ENCODE measurements around the gene GUCY1A1. TPM values are rescaled to one million over a fixed set of nuclear protein-coding genes. Genes with fewer than 3 reads are reported as not detected.

Gene GUCY1A1, protein sequence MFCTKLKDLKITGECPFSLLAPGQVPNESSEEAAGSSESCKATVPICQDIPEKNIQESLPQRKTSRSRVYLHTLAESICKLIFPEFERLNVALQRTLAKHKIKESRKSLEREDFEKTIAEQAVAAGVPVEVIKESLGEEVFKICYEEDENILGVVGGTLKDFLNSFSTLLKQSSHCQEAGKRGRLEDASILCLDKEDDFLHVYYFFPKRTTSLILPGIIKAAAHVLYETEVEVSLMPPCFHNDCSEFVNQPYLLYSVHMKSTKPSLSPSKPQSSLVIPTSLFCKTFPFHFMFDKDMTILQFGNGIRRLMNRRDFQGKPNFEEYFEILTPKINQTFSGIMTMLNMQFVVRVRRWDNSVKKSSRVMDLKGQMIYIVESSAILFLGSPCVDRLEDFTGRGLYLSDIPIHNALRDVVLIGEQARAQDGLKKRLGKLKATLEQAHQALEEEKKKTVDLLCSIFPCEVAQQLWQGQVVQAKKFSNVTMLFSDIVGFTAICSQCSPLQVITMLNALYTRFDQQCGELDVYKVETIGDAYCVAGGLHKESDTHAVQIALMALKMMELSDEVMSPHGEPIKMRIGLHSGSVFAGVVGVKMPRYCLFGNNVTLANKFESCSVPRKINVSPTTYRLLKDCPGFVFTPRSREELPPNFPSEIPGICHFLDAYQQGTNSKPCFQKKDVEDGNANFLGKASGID
- not detected in 2 replicates for total RNA-seq (2014; rRNA removed; shearing (Covaris generic))

GRCh38 chr4:155666344-155667221 is at the start of gene GUCY1A1:
GUCY1A1 (plus strand) TSS chr4:155666848; CDS start chr4:155696868, 30,020 bp downstream.
- Histone ChIP-seq H3K36me3 (no peaks in the 10 kb centered on the region), H3K27me3 (replicated peaks) (peaks cover 58% of the 10 kb centered on the region), H3K9me3 (replicated peaks) (no peaks in the 10 kb centered on the region), H3K27ac (no peak within 1 kb of the TSS), H3K4me3 (peak within 1 kb of the TSS; percentile 34), H3K4me1 (replicated peaks) (peaks cover 15% of the 10 kb centered on the region)
- DNase-seq (ENCODE audit: low read depth in 1 of 2, low spot score in 2 of 2), result no peak

DNA sequence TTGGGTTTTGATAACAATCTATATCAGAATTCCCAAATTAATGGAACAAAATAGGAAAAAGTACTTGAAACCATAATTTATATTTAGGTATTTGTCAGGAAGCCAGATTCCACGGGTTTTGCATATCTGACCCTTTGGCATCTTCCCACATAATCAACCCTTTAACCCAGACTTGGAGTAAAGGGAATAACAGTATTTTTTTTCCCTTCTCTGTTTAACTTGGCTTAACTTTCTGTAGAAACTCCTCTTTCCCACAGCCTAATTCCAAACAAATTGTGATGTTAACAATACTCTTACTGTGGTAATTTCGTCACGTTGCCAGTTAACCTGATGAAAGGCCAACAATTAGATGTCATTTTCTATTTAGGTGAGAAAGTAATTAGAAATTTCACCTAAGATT is 49.4 kb upstream of the GUCY1A1 start:
- no peaks in the 10 kb centered on the region for H3K4me1 ChIP-seq (replicated peaks)
- no peak overlapping the region for H3K4me3 ChIP-seq
- no peaks in the 10 kb centered on the region for H3K9me3 ChIP-seq (replicated peaks)
- no peaks in the 10 kb centered on the region for H3K27me3 ChIP-seq (replicated peaks)
- H3K36me3 ChIP-seq, result no peaks in the 10 kb centered on the region
- no peak overlapping the region for H3K27ac ChIP-seq
- DNase-seq (ENCODE audit: low read depth in 1 of 2, low spot score in 2 of 2), result no peak

- Histone ChIP-seq H3K4me1 (replicated peaks) (no peaks in the 10 kb centered on the region), H3K36me3 (no peaks in the 10 kb centered on the region), H3K4me3 (no peak overlapping the region), H3K27me3 (replicated peaks) (no peaks in the 10 kb centered on the region), H3K27ac (no peak overlapping the region), H3K9me3 (replicated peaks) (no peaks in the 10 kb centered on the region)
- DNase-seq (ENCODE audit: low read depth in 1 of 2, low spot score in 2 of 2), result no peak
These were observed 48.3 kb upstream of the GUCY1A1 start for GRCh38 chr4:155618183-155618838.

DNA sequence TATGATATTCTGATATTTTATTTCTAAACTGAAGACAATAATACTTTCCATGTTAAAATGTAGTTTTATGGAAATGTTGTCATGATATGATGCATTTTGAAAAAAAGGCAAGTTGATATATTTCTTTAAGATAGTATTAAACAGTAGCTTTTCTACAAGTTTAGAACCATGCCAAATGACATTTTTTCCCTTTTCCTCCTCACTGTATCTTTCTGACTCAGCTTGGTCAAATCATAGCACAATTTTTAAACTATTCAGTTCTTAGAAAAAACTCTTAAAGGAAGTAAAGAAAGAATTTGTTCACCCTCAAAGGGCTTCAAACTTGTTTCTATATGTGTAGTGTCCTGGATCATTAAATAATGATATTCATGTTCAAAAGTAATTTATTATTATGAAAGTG is 46.0 kb upstream of the GUCY1A1 start:
- Histone ChIP-seq H3K27ac (no peak overlapping the region), H3K36me3 (no peaks in the 10 kb centered on the region), H3K4me3 (no peak overlapping the region), H3K27me3 (replicated peaks) (no peaks in the 10 kb centered on the region), H3K9me3 (replicated peaks) (no peaks in the 10 kb centered on the region), H3K4me1 (replicated peaks) (no peaks in the 10 kb centered on the region)
- DNase-seq (ENCODE audit: low read depth in 1 of 2, low spot score in 2 of 2), result no peak

DNA sequence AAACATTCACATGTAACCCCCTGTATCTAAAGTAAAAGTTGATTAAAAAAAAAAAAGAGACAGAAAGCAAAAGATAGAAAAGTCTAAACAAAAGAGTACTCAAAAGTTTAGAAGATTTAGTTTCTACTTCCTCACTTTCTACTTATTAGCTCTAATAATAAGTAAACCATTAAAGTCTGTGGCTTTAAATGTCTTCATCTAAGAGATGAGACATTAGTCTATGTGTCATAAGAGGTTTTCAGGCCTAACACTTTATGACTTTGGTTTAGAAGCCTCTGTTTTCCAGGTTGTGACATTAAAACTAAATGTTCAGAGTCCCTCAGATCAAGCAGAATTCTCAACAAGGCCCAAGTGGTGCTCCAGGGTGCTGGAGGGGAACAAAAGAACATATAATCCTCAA is 42.2 kb upstream of the GUCY1A1 start:
- Histone ChIP-seq H3K36me3 (no peaks in the 10 kb centered on the region), H3K27ac (no peak overlapping the region), H3K27me3 (replicated peaks) (no peaks in the 10 kb centered on the region), H3K4me3 (no peak overlapping the region), H3K9me3 (replicated peaks) (no peaks in the 10 kb centered on the region), H3K4me1 (replicated peaks) (peaks cover 10% of the 10 kb centered on the region)
- no peak for DNase-seq (ENCODE audit: low read depth in 1 of 2, low spot score in 2 of 2)

GRCh38 chr4:155626561-155626960 is 40.1 kb upstream of the GUCY1A1 start:
- Histone ChIP-seq H3K36me3 (no peaks in the 10 kb centered on the region), H3K9me3 (replicated peaks) (no peaks in the 10 kb centered on the region), H3K4me1 (replicated peaks) (peaks cover 21% of the 10 kb centered on the region), H3K4me3 (no peak overlapping the region), H3K27me3 (replicated peaks) (no peaks in the 10 kb centered on the region), H3K27ac (no peak overlapping the region)
- no peak for DNase-seq (ENCODE audit: low read depth in 1 of 2, low spot score in 2 of 2)

DNA sequence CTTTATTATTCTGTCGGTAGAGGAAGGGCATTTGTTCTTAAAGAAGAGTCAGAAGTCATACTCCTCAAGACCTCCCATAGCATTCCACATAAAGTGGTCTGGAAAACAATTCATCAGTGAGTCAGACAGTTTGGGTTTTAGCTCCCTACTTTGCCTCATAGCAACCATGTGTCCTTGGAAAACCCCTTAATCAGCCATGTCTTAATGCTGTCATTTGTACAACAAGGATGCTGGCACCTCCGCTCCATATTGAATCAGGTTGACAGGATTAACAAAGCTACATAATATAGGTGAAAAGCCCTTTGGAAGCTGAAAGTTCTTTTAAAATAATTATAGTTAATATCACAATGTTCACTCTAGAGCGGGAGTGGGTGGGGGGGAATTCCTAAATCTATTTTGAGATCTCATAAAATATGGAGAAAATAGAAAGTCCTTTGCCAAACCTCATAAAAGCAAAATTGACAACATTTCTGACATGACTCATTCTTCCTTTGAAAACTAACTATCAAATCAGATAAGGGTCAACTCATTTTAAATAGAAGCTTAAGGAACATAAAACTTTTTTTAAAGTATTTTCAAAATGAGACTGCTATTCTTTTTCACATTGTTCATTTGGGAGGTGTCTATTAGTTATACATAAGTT is 37.3 kb upstream of the GUCY1A1 start:
- no peaks in the 10 kb centered on the region for H3K9me3 ChIP-seq (replicated peaks)
- H3K4me1 ChIP-seq (replicated peaks), result peaks cover 21% of the 10 kb centered on the region
- H3K27me3 ChIP-seq (replicated peaks), result no peaks in the 10 kb centered on the region
- H3K4me3 ChIP-seq, result peak overlapping the region; percentile 10
- H3K27ac ChIP-seq, result peak overlapping the region; percentile 85
- no peaks in the 10 kb centered on the region for H3K36me3 ChIP-seq
- DNase-seq (ENCODE audit: low read depth in 1 of 2, low spot score in 2 of 2), result peak; percentile 57 to 86

GRCh38 chr4:155629956-155630355 is 36.7 kb upstream of the GUCY1A1 start:
- peak overlapping the region; percentile 85 for H3K27ac ChIP-seq

GRCh38 chr4:155632310-155632840 is 34.3 kb upstream of the GUCY1A1 start:
- no peak for DNase-seq (ENCODE audit: low read depth in 1 of 2, low spot score in 2 of 2)
- H3K4me3 ChIP-seq, result no peak overlapping the region
- no peaks in the 10 kb centered on the region for H3K36me3 ChIP-seq
- H3K4me1 ChIP-seq (replicated peaks), result peaks cover 21% of the 10 kb centered on the region
- no peaks in the 10 kb centered on the region for H3K9me3 ChIP-seq (replicated peaks)
- H3K27me3 ChIP-seq (replicated peaks), result no peaks in the 10 kb centered on the region
- no peak overlapping the region for H3K27ac ChIP-seq

More at GRCh38 chr4:155629956-155630355, 36.7 kb upstream of the GUCY1A1 start:
- no peaks in the 10 kb centered on the region for H3K27me3 ChIP-seq (replicated peaks)
- H3K9me3 ChIP-seq (replicated peaks), result no peaks in the 10 kb centered on the region
- peaks cover 21% of the 10 kb centered on the region for H3K4me1 ChIP-seq (replicated peaks)
- H3K36me3 ChIP-seq, result no peaks in the 10 kb centered on the region
- H3K4me3 ChIP-seq, result no peak overlapping the region
- DNase-seq (ENCODE audit: low read depth in 1 of 2, low spot score in 2 of 2), result peak in 1 of 2 experiments; percentile 62

- Histone ChIP-seq H3K27me3 (replicated peaks) (no peaks in the 10 kb centered on the region), H3K4me3 (no peak overlapping the region), H3K27ac (no peak overlapping the region), H3K36me3 (no peaks in the 10 kb centered on the region), H3K9me3 (replicated peaks) (no peaks in the 10 kb centered on the region), H3K4me1 (replicated peaks) (peaks cover 19% of the 10 kb centered on the region)
- no peak for DNase-seq (ENCODE audit: low read depth in 1 of 2, low spot score in 2 of 2)
These were observed 28.3 kb upstream of the GUCY1A1 start for GRCh38 chr4:155638195-155638965.

DNA sequence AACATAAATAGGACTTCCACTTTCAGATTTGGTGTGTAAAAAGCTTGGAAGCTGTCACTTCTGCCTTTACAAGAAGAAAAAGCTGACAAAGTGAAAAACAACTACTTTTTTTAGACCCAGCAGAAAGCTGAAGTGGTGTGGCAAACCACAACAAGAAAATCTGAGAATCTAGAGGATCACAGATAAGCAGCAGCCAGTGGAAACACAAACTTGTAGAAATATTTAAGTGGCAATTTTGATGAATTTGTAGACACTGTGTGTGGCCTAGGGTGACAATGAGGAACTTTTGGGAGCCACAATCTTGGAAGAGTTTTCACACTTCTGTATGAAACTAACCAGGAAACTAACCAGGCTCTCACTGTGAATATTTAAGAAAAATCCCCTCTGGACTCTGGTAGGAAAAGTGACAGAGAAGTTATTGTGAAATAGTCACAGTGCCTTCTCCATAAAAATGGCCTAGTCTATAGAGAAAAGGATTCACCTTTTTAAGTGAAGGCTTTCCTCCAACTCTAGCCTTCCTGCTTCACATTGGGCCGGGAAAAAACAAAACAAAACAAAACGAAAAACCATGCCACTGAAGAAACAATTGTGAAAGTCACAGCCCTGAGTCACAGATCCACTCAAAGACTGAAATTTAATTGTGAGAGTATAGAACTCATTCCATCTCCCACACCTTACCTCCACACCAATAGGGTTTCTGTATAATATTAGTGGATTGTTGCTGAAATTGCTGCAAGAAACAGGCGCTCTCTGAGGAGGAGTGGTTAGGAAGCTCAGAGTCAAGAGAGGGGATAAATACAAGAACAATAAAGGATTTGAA is 26.7 kb upstream of the GUCY1A1 start:
- Histone ChIP-seq H3K9me3 (replicated peaks) (no peaks in the 10 kb centered on the region), H3K36me3 (no peaks in the 10 kb centered on the region), H3K4me1 (replicated peaks) (peaks cover 19% of the 10 kb centered on the region), H3K27me3 (replicated peaks) (no peaks in the 10 kb centered on the region), H3K4me3 (no peak overlapping the region), H3K27ac (peak overlapping the region; percentile 9)
- peak in 1 of 2 experiments; percentile 24 for DNase-seq (ENCODE audit: low read depth in 1 of 2, low spot score in 2 of 2)
